Right lobe of liver (tissue), 4 donors: ENCODE results near the gene HIP1R.

Experiments used
- CTCF ChIP-seq, 4 donors: fragments of 200-600 bp in 3 of 4; fragments of 450-650 bp in 1 of 4; IDR thresholded peaks; one replicate each; pipeline versions ENCODE4 v1.5.1 to v1.8.0; 2016 to 2022; ENCODE audit warnings: antibody characterized with exemption in 4 of 4, mild to moderate bottlenecking in 2 of 4
- POLR2A ChIP-seq: fragments of 450-650 bp; IDR thresholded peaks from one replicate; pipeline ENCODE4 v1.6.1; 2017; ENCODE audit warnings: antibody characterized with exemption, mild to moderate bottlenecking
- donor health status: DM: no; HTN: no; CAD: no.
- donor health status: DM: no; HTN: no; CAD: no.
- donor health status: DM: no; HTN: yes; CAD: no.

- no peak for TF ChIP-seq CTCF (IDR thresholded peaks at IDR 0.05)
- TF ChIP-seq POLR2A = no peak
These were observed 27.6 kb upstream of the HIP1R start for GRCh38 chr12:122807651-122808050.
